Glomerular visceral epithelial cell (primary cell): Measurements from ENCODE around the gene GARIN1A.
"Not testable (repeated sequence)": the region's sequence is repeated elsewhere in the genome, so short reads cannot be mapped to it uniquely, and the experiment has no call there.

Experiments
- DNase-seq: peaks from one replicate; pipeline ENCODE4 v3.0.0-alpha.2; 2016; ENCODE audit errors: extremely low spot score

GARIN1A gene

GRCh38 chr7:128671992-128672391, at the start of gene GARIN1A:
GARIN1A (plus strand) TSS chr7:128672292; CDS start chr7:128672398, 106 bp downstream.
- DNase-seq: no peak

- DNase-seq: not testable (repeated sequence)
These were observed 45.0 kb upstream of the GARIN1A start for GRCh38 chr7:128627124-128627523.

- not testable (repeated sequence) for DNase-seq
These were observed 38.2 kb upstream of the GARIN1A start for GRCh38 chr7:128633915-128634314.

- DNase-seq: not testable (repeated sequence)
These were observed 26.9 kb upstream of the GARIN1A start for GRCh38 chr7:128645206-128645605.

- DNase-seq: not testable (repeated sequence)
These were observed 26.2 kb upstream of the GARIN1A start for GRCh38 chr7:128645844-128646243.

GRCh38 chr7:128646877-128647276, 25.2 kb upstream of the GARIN1A start:
- DNase-seq: not testable (repeated sequence)

- DNase-seq: not testable (repeated sequence)
These were observed 21.0 kb upstream of the GARIN1A start for GRCh38 chr7:128651096-128651495.

GRCh38 chr7:128652606-128653005, 19.5 kb upstream of the GARIN1A start:
- DNase-seq: not testable (repeated sequence)

- DNase-seq: not testable (repeated sequence)
These were observed 18.9 kb upstream of the GARIN1A start for GRCh38 chr7:128653197-128653596.

- not testable (repeated sequence) for DNase-seq
These were observed 18.0 kb upstream of the GARIN1A start for GRCh38 chr7:128654080-128654479.

- not testable (repeated sequence) for DNase-seq
These were observed 17.6 kb upstream of the GARIN1A start for GRCh38 chr7:128654501-128654900.

GRCh38 chr7:128658428-128658827, 13.7 kb upstream of the GARIN1A start:
- DNase-seq: not testable (repeated sequence)

- DNase-seq: no peak
These were observed 11.5 kb upstream of the GARIN1A start for GRCh38 chr7:128660596-128660995.

GRCh38 chr7:128661446-128661845, 10.6 kb upstream of the GARIN1A start:
- no peak for DNase-seq

GRCh38 chr7:128662091-128662490, 10.0 kb upstream of the GARIN1A start:
- no peak for DNase-seq

- DNase-seq: not testable (repeated sequence)
These were observed 8.9 kb upstream of the GARIN1A start for GRCh38 chr7:128663223-128663622.

GRCh38 chr7:128665057-128665456, 7.0 kb upstream of the GARIN1A start:
- no peak for DNase-seq

- DNase-seq: no peak
These were observed 5.9 kb upstream of the GARIN1A start for GRCh38 chr7:128666200-128666599.

GRCh38 chr7:128672927-128673517, 930 bp downstream of the GARIN1A start:
- DNase-seq: no peak

GRCh38 chr7:128673571-128673970, 1.5 kb downstream of the GARIN1A start:
- no peak for DNase-seq

GRCh38 chr7:128676665-128677064, 4.6 kb downstream of the GARIN1A start:
- no peak for DNase-seq

GRCh38 chr7:128679920-128680319, 7.8 kb downstream of the GARIN1A start:
- no peak for DNase-seq

GRCh38 chr7:128681794-128682537, 9.9 kb downstream of the GARIN1A start:
- DNase-seq: no peak
